ENCODE results near the gene CFL1.
A peak's percentile ranks its signal among the peaks of the same experiment; 100 is the strongest.
"Not testable (repeated sequence)": the region's sequence is repeated elsewhere in the genome, so short reads cannot be mapped to it uniquely, and the experiment has no call there.

CFL1 gene

DNA sequence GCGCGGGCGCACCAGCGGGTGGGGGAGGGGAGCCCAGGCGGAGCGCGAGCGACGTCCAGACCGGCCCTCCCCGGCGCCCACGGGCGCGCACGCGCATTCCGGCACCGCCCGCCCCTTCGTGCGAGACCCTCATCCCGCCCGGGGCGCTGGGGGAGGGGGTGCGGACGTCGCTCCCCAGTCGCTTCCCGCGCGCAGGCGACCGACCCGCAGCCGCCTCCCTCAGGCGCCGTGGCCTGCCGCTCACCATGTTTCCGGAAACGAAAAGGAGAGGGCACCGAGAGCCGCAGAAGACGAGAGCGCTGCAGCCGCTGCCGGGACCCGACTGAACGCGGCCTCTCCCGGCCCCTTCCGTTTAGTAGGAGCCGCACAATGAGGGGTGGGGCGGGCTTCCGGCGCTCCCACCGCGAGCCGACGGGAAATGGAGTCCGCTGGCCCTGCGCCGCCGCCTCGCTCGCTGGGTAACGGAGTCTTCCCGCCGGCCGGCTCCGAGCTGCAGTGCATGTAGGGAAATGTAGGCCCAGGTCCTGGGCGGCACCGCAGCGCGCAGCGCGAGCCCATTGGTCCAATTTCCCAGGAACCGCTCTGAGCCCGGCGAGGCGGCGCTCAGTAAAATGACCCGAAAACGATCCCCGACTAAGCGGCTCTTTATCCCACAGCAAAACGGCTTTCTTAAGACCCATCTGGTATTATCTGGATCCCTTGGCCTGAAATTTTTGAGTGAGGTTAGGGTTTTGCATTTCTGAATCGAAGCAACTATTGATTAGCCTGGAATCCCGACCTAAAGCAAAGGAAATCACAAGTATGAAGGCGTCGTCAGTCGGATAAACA is at the start of gene CFL1:
Gene CFL1 (minus strand): TSS at position 328 of the 828 bp plus-strand sequence. CDS start 81 bp downstream, at position 247.
- DNase-seq (ENCODE audit: low spot score), result peak; percentile 94
- FAIRE-seq, result peak; percentile 55

- no peak for DNase-seq (ENCODE audit: low spot score)
- no peak for FAIRE-seq
These were observed 48.6 kb upstream of the CFL1 start for GRCh38 chr11:65906602-65907001.

GRCh38 chr11:65903715-65904114 is 45.7 kb upstream of the CFL1 start:
- no peak for DNase-seq (ENCODE audit: low spot score)
- FAIRE-seq, result no peak

DNA sequence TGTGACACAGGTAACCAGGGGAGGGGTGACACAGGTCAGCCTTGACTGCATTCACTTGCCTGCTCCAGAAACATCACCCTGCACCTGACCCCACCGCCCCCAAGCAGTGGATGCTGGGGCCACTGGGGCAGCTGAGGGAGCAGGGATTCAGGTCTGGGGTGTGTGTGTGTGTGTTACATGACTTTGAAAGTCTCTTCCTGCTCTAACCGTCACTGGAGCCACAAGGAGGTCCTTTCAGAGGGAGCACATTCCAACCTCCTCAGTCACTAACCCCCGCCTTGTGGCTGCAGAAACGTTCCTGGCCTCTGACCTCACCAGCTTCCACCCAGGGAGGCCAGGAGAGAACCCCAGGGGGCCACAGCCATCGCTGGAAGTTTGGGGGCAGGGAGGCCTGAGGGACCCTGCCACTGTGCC is 45.1 kb upstream of the CFL1 start:
- FAIRE-seq, result no peak
- peak; percentile 82 for DNase-seq (ENCODE audit: low spot score)

DNA sequence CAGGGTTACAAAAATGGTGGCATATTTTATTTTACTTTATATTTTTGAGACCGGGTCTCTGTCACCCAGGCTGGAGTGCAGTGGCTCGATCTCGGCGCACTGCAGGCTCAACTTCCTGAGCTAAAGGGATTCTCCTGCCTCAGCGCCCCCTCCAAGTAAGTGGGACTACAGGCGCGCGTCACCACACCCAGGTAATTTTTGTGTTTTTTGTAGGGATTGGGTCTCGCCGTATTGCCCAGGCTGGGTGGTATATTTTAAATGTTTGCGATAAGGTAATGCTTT is 42.9 kb upstream of the CFL1 start:
- FAIRE-seq (no peak), DNase-seq (ENCODE audit: low spot score) (no peak)

- DNase-seq (ENCODE audit: low spot score) (peak; percentile 93), FAIRE-seq (no peak)
These were observed 42.3 kb upstream of the CFL1 start, which contains the start of gene FOSL1 for GRCh38 chr11:65900125-65900898. Gene FOSL1, minus strand, starts transcription at chr11:65900388. Its CDS starts 49 bp downstream, at chr11:65900339.

- DNase-seq (ENCODE audit: low spot score) (peak; percentile 79), FAIRE-seq (no peak)
These were observed 41.6 kb upstream of the CFL1 start for GRCh38 chr11:65899356-65900124.

- FAIRE-seq (no peak), DNase-seq (ENCODE audit: low spot score) (no peak)
These were observed 40.8 kb upstream of the CFL1 start for GRCh38 chr11:65898656-65899355.

DNA sequence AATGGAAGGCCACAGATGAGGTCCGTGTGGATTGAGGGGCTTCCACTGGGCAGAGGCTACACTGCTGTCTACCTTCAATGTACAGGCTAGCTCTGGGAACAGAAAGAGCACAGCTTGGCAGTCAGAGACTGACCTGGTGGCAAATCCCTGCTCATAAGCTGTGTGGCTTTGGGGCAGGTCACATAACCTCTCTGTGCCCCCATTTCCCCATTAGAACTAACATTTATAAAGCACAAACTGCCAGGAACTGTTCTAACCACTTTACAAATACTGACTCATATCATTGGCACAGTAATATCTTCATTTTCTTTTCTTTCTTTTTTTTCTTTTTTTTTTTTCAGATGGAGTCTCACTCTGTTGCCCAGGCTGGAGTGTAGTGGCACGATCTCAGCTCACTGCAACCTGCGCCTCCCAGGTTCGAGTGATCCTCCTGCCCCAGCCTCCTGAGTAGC is 39.1 kb upstream of the CFL1 start:
- FAIRE-seq, result no peak
- no peak for DNase-seq (ENCODE audit: low spot score)

DNA sequence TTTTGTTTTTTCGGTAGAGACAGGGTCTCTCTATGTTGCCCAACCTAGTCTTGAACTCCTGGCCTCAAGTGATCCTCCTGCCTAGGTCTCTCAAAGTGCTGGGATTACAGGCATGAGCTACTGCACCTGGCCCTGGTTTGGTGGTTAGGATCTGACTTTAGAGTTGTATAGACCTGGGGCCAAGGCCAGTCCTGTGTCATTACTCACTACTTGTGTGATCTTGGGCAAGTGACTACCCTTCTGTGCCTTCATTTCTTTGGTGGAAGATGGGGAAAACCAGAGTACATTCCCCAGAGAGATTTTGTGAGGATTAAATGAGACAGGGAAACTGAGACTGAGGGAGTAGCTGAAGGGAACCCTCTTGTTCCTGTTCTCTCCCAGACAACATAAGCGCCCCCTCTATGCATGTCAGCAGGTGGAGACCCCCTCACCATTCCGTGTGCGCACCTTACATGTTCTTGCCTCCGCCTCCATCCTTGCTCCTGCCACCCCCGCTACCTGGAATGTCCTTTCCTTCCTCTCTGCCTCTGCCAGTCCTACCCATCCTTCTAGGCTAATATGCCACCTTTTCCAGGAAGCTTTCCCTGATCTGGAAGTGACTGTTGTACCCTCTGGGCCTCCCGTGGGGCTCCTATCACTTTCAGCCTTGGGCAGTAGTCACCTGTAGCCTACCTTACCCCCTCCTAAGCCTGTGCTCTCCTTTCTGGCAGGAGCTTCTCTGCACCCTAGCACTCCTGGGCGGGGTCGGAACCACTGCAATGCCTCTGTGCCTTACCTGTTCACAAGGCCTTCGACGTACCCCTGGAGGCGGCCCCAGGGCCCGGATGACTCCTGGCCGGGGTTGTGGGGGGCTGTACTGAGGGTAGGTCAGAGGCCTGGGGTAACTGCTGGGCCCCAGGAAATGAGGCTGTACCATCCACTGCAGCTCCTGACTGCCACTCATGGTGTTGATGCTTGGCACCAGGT is 38.3 kb upstream of the CFL1 start:
- DNase-seq (ENCODE audit: low spot score) (no peak), FAIRE-seq (no peak)

DNA sequence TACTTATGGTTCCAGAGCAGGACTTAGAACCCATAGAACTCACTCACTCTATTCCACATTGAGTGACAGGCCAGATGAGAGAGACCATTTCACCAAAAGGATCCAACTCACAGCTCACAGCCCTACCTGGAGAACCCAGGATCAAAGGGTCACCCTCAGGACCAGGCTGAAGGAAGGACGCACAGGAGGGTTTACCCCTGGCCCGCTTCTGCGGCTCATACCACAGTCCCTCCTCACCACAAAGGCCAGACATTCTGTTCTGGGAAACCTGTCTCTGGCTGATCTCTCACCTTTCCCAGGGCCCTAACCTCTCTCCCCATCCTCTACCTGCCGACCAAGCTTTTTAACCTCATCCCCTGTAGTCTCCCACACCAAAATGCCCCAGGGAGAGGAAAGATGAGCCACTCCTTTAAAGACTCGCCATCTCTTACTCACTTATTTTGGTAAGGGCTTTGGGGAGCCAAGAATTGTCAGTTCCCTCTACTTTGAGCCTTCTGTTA is 37.6 kb upstream of the CFL1 start:
- FAIRE-seq (no peak), DNase-seq (ENCODE audit: low spot score) (no peak)

- DNase-seq (ENCODE audit: low spot score), result no peak
- FAIRE-seq, result no peak
These were observed 36.1 kb upstream of the CFL1 start for GRCh38 chr11:65894034-65894591.

GRCh38 chr11:65892661-65893317 is 34.8 kb upstream of the CFL1 start:
- FAIRE-seq, result no peak
- no peak for DNase-seq (ENCODE audit: low spot score)

- not testable (repeated sequence) for DNase-seq (ENCODE audit: low spot score); FAIRE-seq
These were observed 34.2 kb upstream of the CFL1 start for GRCh38 chr11:65892137-65892540.

GRCh38 chr11:65891219-65892136 is 33.5 kb upstream of the CFL1 start:
- DNase-seq (ENCODE audit: low spot score), result peak; percentile 34

GRCh38 chr11:65890324-65891218 is 32.6 kb upstream of the CFL1 start, which contains the start of gene CCDC85B:
Gene CCDC85B, plus strand, starts transcription at chr11:65890673. Its CDS starts 111 bp downstream, at chr11:65890784.
- DNase-seq (ENCODE audit: low spot score) (peak; percentile 94), FAIRE-seq (peak; percentile 5)

More at GRCh38 chr11:65891219-65892136, 33.5 kb upstream of the CFL1 start:
- no peak for FAIRE-seq
